Measurements from ENCODE around the gene SMYD2.
"Not testable (repeated sequence)": the region's sequence is repeated elsewhere in the genome, so short reads cannot be mapped to it uniquely, and the experiment has no call there.

The SMYD2 gene

GRCh38 chr1:214271995-214272731, 8.8 kb upstream of the SMYD2 start:
- DNase-seq (ENCODE audit: low read depth in 2 of 2), result no peak

GRCh38 chr1:214272964-214273533, 7.9 kb upstream of the SMYD2 start:
- DNase-seq (ENCODE audit: low read depth in 2 of 2), result no peak

GRCh38 chr1:214275700-214276099, 5.3 kb upstream of the SMYD2 start:
- DNase-seq (ENCODE audit: low read depth in 2 of 2), result not testable (repeated sequence)

- no peak for DNase-seq (ENCODE audit: low read depth in 2 of 2)
Observed at GRCh38 chr1:214276786-214277185, 4.2 kb upstream of the SMYD2 start.

- DNase-seq (ENCODE audit: low read depth in 2 of 2), result peak in 1 of 2 experiments; percentile 42
Observed at GRCh38 chr1:214277704-214278635, 3.0 kb upstream of the SMYD2 start.

GRCh38 chr1:214280386-214281020, 456 bp upstream of the SMYD2 start:
- DNase-seq (ENCODE audit: low read depth in 2 of 2), result no peak

- peak in 1 of 2 experiments; percentile 42 for DNase-seq (ENCODE audit: low read depth in 2 of 2)
Observed at GRCh38 chr1:214281720-214282629, 1.0 kb downstream of the SMYD2 start.

- DNase-seq (ENCODE audit: low read depth in 2 of 2), result no peak
Observed at GRCh38 chr1:214282630-214283242, 1.8 kb downstream of the SMYD2 start.

GRCh38 chr1:214285610-214286440, 4.9 kb downstream of the SMYD2 start:
- no peak for DNase-seq (ENCODE audit: low read depth in 2 of 2)

- DNase-seq (ENCODE audit: low read depth in 2 of 2), result no peak
Observed at GRCh38 chr1:214287884-214288283, 6.9 kb downstream of the SMYD2 start.

GRCh38 chr1:214289574-214290272, 8.8 kb downstream of the SMYD2 start:
- no peak for DNase-seq (ENCODE audit: low read depth in 2 of 2)

GRCh38 chr1:214290424-214291037, 9.6 kb downstream of the SMYD2 start:
- DNase-seq (ENCODE audit: low read depth in 2 of 2), result no peak

GRCh38 chr1:214292322-214292721, 11.4 kb downstream of the SMYD2 start:
- no peak for DNase-seq (ENCODE audit: low read depth in 2 of 2)

GRCh38 chr1:214295934-214296333, 15.0 kb downstream of the SMYD2 start:
- DNase-seq (ENCODE audit: low read depth in 2 of 2), result no peak

- peak; percentile 70 to 71 for DNase-seq (ENCODE audit: low read depth in 2 of 2)
Observed at GRCh38 chr1:214296860-214297745, 16.1 kb downstream of the SMYD2 start.

GRCh38 chr1:214300149-214300780, 19.3 kb downstream of the SMYD2 start:
- DNase-seq (ENCODE audit: low read depth in 2 of 2), result no peak

- no peak for DNase-seq (ENCODE audit: low read depth in 2 of 2)
Observed at GRCh38 chr1:214301526-214301925, 20.6 kb downstream of the SMYD2 start.
